GM21825 (cell line): Measurements from ENCODE around the gene LYRM4.
A peak's percentile ranks its signal among the peaks of the same experiment; 100 is the strongest.

Source experiments
- ATAC-seq: cut with Tn5 transposase; IDR thresholded peaks from one replicate; pipeline ENCODE4 v1.9.1; 2021; ENCODE audit warnings: mild to moderate bottlenecking, moderate library complexity; ENCODE audit not compliant: unreplicated experiment

Gene LYRM4

GRCh38 chr6:5260661-5261544, at the start of gene LYRM4, which contains the start of gene FARS2:
LYRM4 (minus strand) TSS chr6:5260950; CDS start chr6:5260733, 217 bp downstream.
FARS2 (plus strand) TSS chr6:5261513.
- peak; percentile 83 for ATAC-seq

GRCh38 chr6:5308066-5308465, 47.3 kb upstream of the LYRM4 start:
- ATAC-seq: no peak

- ATAC-seq: no peak
Measured at GRCh38 chr6:5307058-5307457, 46.3 kb upstream of the LYRM4 start.

- no peak for ATAC-seq
Measured at GRCh38 chr6:5305968-5306626, 45.3 kb upstream of the LYRM4 start.

GRCh38 chr6:5303682-5304081, 42.9 kb upstream of the LYRM4 start:
- no peak for ATAC-seq

GRCh38 chr6:5302995-5303622, 42.4 kb upstream of the LYRM4 start:
- peak; percentile 60 for ATAC-seq

GRCh38 chr6:5302220-5302946, 41.6 kb upstream of the LYRM4 start:
- peak; percentile 91 for ATAC-seq

DNA sequence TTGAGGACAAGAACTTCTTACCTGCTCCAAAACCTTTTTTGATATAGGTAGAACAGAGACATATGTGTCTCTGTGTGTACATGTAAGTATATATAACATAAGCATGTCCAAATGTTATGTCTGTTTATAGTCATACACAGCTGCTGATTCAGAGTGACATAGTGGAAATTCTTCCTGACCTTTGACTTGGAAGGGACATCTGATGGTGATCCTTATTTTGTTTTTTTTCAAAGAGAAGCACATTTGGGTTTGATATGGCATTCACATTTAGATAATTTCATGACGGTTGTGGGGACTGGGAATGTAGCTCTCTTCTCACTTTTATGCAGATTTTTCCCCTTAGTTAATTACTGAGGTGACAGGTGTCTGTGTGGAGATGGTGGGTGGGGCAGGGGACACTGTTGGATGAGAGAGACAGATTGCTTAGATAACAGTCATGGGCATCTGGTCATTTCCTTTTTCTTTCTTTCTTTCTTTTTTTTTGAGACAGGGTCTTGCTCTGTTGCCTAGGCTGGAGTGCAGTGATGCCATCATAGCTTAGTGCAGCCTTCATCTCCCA, 39.5 kb upstream of the LYRM4 start:
- ATAC-seq: no peak

- ATAC-seq: no peak
Measured at GRCh38 chr6:5295623-5296022, 34.9 kb upstream of the LYRM4 start.

DNA sequence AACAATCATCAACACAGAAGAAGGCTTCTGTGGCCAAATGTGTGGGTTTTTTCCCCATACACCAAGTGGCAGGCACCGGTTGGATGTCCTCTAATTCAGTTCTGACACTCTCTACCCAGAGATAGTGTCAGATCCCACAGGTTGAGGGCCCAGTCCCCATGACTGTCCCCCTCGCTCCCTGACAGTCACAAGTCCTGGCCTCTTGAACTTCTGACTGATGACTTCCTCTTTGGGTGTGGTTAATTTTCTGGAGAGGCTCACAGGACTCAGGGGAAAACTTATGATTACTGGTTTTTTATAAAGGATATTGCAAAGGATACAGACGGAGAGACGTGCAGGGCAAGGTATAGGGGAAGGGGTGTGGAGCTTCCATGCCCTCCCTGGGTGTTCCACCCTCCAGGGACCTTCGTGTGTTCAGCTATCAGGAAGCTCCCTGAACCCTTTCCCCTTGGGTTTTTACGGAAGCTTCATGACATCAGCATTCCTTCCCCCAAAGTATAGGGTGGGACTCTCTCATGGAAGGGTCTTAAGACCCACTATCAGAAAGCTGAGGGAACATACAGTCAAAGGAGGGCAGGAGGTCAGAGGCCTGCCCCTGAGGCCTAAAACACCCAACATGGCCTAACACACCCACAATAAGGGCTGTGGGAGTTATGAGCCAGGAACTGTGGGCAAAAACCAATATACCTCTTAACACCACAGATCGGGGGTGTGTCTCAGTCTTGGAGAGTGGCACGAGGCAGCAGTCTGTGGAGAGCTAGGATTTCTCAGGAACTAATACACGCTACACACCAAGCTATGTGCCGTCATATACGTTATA, 33.9 kb upstream of the LYRM4 start:
- ATAC-seq: no peak

- no peak for ATAC-seq
Measured at GRCh38 chr6:5293692-5294091, 32.9 kb upstream of the LYRM4 start.

- ATAC-seq: no peak
Measured at GRCh38 chr6:5292154-5292553, 31.4 kb upstream of the LYRM4 start.

- ATAC-seq: no peak
Measured at GRCh38 chr6:5290500-5290899, 29.8 kb upstream of the LYRM4 start.

DNA sequence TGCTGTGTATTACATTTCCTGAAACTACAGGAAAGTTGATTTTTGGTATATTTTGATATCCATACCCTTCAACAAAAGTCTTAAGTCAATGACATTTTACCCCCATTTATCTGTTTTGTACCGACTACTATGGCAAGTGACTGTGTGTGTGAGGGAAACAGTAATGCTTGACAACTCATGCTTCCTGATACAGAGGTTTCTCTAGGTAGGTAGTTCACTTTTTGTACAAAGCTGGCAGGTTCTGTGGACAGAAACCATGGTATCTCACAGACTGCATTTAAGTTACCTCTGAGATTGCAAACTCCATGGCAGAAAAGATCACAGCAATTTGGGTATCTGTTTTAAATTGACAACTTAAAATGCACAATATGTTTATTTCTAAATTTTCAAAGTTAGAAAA, 29.3 kb upstream of the LYRM4 start:
- ATAC-seq: no peak

GRCh38 chr6:5287966-5288297, 27.2 kb upstream of the LYRM4 start:
- no peak for ATAC-seq

DNA sequence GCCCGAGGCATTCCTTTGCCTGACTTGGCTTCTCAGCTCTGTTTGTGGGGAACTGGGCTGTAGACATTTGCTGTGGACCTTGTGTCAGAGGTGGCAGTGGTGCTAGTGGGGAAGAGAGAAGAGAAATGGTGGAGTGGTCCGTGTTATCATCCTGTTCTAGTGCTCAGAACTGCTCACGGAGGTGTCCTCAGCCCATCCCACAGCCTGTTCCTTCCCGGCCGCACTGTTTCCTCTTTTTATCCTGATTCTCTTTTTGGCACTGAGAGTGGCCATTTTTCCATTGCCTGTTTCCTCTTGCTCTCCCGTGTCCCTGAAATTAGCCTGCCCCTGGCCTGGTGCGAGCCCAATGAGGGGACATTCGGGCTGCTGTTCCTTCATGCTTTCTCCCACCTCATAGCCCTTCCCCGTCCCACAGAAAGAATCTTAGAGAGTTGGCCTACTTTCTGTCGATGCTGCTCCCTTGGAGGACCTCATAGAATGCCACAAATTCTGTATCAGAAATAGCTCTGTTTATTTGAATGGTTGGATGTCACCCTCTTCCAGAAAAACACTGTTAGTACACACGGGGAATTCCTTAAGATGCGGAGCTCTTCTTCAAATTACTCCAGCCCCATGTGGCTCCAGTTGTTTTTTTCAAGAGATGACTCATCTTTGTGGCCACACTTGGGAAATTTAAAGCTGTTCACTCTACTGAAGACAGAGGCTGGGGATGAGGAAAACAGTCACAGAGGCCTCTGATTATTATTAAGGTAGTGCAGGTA, 26.6 kb upstream of the LYRM4 start:
- no peak for ATAC-seq

- ATAC-seq: peak; percentile 63
Measured at GRCh38 chr6:5286780-5287179, 26.0 kb upstream of the LYRM4 start.

DNA sequence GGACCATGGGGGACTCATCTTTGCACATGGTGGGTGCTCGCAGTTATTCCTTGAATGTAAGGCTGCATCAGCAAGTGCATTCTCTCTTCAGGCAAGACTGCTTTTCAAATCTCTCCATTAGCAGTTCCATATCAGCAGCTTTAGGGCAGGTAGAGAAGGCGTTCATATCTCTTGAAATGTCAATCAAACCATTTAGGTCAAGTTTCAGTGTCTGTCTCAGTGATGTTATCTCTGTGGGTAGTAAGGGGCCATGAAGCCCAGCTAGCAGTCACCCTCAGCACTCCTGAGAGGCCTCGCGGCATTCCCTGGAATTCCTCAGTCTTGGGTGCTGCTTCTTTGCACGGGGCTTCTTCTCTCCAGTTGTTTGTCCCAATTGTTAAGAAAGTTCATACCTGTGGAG, 24.8 kb upstream of the LYRM4 start:
- ATAC-seq: no peak

- ATAC-seq: no peak
Measured at GRCh38 chr6:5285081-5285480, 24.3 kb upstream of the LYRM4 start.
